GM12801 (cell line): ENCODE data around the gene ECE1.

Source experiments
- TF ChIP-seq, protein P1 (sequence below): IDR thresholded peaks from one replicate; pipeline ENCODE4 v1.5.1; 2011; ENCODE audit warnings: control low read depth; ENCODE audit not compliant: insufficient read length; ENCODE audit errors: extremely low read depth

The ECE1 gene

GRCh38 chr1:21266119-21266774 is 24.0 kb downstream of the ECE1 start:
- TF ChIP-seq, protein P1, sequence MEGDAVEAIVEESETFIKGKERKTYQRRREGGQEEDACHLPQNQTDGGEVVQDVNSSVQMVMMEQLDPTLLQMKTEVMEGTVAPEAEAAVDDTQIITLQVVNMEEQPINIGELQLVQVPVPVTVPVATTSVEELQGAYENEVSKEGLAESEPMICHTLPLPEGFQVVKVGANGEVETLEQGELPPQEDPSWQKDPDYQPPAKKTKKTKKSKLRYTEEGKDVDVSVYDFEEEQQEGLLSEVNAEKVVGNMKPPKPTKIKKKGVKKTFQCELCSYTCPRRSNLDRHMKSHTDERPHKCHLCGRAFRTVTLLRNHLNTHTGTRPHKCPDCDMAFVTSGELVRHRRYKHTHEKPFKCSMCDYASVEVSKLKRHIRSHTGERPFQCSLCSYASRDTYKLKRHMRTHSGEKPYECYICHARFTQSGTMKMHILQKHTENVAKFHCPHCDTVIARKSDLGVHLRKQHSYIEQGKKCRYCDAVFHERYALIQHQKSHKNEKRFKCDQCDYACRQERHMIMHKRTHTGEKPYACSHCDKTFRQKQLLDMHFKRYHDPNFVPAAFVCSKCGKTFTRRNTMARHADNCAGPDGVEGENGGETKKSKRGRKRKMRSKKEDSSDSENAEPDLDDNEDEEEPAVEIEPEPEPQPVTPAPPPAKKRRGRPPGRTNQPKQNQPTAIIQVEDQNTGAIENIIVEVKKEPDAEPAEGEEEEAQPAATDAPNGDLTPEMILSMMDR = no peak

DNA sequence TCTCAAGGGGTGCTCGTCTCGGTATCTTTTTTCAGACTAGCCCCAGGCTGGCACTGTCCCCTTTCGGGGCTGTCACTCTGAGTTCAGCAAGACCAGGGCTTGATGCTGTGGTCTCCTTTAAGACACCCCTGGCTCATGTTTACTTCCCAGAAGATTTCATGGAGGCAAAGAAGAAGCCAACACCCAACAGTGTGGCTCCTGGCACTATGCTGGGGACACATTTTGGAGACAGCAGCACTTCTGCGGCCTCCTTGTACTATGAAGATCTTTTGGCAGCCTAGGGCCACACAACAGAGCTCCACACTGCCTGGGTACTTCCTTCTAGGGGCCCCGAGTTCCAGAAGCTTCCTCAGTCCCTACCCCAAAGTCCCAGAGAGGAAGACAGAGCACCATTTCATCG is 24.6 kb downstream of the ECE1 start:
- TF ChIP-seq, protein P1 = no peak

DNA sequence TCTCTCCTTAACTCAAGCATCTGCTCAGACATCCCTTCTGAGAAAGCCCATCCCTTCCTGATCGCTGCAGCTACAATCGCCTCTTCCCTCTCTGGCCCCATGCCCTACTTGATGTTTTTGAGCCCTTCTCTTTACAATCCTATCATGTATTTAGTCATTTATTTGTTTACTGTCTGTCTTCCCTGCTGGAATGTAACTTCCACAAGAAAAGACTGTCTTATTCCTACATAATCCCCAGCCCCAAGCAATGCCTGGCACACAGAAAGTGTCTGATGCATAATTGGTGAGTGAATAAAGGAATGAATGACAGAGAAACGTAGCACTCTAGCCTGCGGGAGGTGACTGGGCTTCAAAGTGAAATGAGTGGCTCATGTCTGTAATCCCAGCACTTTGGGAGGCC is 25.4 kb downstream of the ECE1 start:
- TF ChIP-seq, protein P1 = no peak

DNA sequence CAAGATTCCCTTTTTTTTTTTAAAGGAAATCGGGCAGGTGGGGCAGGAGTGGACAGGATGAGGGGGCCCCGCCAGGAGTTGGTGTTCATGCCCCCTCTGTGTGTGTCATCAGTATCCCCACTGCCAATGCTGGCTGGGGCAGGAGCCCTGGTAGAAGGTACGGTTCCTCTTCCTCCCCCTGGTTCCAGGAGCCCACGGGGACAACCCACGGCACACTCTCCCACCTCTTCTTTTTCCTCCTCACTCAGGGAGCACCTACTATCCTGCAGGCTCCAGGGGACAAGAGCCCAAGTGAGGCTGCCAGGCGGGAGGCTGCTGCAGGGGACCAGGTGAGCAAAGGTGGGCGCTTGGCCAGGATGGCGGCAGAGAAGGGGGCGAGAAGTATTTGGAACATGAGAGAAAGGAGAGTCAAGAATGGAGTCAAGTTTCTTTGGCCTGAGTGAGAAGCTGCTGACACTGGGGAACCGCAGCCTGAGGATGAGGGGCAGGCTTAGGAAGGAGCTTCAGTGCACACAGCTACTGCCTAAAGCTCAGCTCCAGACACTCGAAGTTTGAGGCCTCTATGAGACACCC is 26.5 kb downstream of the ECE1 start:
- TF ChIP-seq, protein P1 = no peak

DNA sequence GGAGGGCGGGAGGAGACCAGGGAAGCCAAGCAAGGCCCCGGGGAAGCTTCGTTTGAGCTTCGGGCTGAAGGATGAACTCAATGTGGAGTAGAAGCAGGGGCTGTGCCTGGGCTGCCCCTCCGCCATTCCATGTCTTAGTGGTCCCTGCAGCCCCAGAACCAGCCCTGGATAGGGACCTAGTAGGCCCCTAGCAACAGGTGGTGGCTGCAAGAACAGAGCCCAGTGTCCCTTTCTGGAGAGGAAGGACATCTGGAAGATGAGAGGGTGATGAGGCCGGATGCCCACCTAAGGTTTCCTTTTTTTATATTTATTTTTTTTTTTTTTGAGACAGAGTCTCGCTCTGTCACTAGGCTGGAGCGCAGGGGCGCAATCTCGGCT is 27.2 kb downstream of the ECE1 start:
- TF ChIP-seq, protein P1 = no peak

DNA sequence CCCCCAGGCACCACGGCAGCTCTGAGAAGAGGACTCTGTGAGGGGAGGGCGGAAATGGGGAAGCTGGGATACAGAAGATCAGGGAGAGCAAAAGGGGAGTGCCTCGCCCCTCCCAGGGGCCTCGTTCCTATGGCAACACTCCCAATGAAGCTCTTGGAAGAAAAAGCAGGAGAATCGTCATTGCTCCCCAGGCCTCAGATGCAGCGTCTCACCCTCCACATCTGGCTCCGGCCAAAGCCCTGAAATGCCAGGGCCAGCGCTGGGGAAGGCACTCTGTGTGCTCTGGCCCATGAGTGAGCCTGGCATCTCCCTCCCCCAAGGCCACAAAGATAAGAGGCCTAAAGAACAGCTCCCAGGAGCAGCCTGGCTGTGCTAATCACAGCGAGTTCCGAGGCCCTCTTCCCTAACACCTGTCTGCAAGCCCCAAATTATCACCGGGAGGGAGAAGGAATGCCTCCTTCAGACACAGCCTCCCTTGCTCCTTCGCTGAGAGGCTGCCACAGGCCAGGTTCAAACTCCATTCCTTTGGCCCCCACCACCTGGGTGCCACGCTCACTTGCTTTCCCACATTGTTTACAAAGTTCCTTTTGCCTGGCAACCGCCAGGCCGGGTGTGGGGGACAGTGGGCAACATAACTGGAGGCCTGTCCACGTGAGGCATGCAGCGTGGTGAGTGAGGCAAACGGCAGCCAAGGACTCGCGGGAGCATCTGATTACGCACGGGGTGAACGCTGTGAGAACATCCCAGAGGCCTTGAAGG is 27.8 kb downstream of the ECE1 start:
- TF ChIP-seq, protein P1 = no peak

GRCh38 chr1:21261551-21262292 is 28.5 kb downstream of the ECE1 start:
- TF ChIP-seq, protein P1 = no peak
